D341Med (cell line): ENCODE results near the gene CHST15.
"Not testable (repeated sequence)": the region's sequence is repeated elsewhere in the genome, so short reads cannot be mapped to it uniquely, and the experiment has no call there.

Experiments
- DNase-seq: peaks from one replicate; pipeline ENCODE4 v3.0.0; 2012; ENCODE audit warnings: low spot score

The CHST15 gene

DNA sequence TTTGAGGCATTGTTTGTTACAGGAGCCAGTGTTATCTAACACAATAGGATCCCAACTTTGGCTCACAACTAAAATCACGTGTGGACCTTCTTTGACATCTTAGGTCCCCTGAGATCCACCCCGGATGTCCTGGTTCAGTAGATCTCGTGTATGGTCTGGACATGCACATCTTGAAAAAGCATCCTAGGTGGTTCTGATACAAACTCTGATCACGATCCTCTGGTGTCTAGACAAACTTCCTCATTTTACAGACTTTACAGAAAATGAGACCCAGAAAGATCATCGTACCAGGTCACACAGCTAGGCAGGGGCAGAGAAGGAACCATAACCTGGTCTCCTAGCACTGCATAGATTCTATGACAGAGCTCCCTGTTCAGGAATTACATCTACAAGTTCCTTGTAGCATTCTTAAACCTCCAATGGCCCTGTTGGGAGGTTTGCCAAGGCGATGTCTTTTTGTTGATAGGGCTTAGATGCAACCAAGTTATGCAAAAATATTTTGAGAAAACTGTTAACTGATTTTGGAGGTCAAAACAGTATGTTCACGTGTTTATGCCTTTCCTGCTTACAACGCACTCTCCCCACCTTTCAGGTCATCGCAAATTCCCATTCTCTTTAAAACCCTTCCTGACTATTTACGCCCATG is 30.8 kb upstream of the CHST15 start:
- DNase-seq, result no peak

DNA sequence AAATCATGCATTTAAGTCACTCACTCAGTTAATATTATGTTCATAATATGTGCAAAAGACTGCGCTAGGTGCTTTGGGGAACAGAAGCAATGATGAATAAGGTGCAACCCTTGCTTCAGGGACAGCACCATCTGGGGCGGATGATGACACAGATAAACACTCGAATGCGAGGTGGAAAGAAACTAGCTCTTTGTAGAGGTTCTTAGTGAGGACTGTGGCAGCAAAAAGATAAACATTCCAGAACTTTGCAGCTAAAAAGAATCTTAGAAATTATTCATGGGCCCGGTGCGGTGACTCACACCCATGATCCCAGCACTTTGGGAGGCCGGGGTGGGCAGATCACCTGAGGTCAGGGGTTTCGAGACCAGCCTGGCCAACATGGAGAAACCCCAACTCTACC is 29.8 kb upstream of the CHST15 start:
- DNase-seq, result no peak

DNA sequence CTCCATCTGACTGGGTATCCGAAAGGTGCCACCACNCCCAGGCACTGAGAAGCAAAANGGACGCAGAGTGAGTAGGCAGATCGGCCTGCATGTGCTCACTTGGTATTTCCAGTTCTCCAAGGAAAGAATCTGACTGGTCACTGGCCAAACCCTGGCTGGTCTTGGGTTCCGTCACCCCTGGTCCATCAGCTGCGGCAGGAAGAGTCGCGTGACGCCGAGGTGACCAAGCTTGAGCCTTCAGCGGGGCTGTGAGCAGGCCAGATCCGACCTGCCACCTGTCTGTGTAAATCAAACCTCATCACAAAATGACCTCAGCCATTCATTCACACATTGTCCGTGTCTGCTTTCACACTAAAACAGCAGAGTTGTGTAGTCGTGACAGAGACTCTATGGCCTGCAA is 28.8 kb upstream of the CHST15 start:
- no peak for DNase-seq

DNA sequence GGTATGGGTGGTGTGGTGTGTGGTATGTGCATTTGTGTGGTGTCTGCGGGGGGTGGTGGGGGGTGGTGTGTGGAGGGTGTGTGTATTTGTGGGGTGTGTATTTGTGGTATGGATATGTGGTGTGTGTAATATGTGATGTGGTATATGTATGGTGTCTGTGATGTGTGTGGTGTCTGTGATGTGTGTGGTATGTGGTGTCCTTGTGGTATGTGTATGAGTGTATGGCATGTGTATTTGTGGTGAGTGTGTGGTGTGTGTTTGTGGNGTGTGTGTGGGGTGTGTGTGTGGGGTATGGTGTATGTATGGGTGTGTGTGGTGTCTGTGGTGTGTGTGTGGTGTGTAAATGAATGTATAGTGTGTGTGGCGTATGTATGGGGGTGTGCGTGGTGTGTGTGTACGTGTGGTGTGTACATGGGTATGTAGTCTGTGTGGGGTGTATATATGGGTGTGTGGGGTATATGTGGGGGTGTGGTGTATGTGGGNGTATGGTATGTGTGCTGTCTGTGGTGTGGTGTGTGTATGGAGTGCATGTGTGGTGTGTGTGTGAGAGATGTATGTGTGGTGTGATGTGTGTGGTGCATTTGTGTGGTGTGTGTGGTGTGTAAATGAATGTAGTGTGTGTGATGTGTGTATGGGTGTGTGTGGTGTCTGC is 27.1 kb upstream of the CHST15 start:
- no peak for DNase-seq

DNA sequence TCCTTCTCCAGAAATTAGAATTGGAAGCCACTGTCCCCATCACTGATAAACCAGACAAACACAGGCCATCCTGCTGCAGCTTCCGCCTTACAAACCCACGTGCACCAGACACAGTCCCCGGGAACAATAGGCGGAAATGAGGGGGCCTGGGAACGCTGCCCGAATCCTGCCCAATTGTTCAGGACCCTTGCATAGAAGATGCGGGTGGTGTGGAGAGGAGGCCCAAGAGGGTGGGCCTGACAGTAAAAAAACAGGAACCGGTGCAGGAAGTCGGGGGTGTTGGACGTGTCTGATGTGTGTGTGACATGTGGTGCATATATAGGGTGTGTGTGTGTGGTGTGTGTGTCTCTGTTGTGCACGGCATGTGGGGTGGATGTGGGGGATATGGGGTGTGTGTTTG is 26.5 kb upstream of the CHST15 start:
- no peak for DNase-seq

DNA sequence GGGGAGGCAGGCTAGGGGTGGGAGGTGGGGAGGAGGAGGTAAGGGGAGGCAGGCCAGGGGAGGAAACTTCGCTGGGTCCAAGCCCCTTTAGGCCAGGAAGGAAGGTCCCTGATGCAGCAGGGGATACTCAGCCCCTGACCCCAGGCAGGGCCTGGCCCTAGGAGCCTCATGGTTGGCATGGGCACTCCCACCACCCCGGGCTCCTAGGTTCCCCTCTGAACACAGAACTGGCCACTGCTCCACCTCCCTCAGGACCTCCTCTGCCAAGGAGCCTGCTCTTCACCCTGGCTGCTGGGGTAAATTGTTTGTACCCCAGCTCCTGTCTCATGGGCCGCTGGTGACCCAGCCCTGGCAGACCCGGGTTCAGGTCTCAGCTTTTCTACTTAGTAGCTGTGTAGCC is 25.8 kb upstream of the CHST15 start:
- no peak for DNase-seq

DNA sequence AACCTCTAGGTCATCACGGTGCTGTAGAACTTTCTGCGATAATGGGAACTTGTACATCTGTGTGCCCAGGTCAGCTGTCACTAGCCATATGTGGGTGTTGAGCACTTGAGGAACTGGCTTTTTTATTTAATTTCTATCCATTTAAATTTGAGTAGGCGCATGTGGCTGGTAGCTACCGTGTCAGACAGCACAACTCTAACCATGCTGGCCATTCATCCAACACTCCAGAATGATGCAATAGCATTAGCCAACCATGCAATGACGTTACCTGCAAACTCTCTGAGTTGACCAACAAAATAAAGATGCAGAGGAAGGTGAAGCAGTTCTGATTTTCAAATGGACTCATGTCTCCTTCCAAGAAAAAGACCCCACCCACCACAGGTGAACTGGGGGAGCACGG is 24.4 kb upstream of the CHST15 start:
- no peak for DNase-seq

DNA sequence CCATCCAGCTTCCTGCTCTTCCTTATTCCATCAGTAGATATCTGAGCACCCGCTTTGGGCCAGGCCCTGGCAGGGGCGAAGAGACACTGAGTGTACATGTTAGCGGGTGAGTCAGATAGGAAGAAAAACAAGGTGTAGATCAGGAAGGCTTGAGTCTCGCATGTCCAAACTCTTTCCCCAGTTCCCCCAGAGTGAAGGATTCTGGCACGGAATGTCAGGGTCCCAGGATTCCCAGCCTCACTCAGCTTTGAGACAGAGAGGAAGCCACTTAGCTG is 24.1 kb upstream of the CHST15 start:
- no peak for DNase-seq

DNA sequence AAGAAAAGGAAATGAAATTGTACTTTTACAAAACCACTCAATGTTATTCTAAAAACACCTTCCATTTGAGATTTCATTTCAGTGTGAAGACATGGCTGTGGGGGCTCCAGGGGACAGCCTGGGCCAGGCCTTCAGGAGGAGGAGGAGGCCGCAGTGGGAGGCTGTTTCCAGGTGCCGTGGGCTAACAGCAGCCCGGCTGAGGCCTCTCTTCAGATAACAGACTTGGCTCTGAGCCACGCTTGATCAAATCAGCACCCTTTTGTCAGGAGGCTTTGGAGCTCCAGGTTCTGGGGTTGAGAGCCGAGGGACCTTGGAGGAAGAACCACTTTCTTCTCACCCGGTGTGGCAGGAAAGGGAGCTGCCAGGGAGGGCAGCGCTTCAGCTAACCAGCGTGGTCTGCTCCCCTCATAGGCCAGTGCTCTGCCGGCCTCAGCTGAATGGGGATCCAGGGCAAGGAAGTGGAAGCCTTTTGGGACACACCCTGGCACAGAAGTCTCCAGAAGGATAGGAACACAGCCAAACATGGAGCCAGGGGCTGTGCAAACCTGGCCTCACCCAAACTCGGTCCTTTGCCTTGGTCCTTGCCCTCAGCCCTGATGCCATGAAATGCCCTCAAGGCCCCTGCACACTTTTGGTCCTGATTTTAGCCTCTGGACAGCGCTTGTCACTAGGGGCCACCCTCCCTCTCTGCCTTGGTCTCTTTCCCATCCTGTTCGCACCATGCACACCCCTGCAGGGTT is 23.5 kb upstream of the CHST15 start:
- DNase-seq, result no peak

DNA sequence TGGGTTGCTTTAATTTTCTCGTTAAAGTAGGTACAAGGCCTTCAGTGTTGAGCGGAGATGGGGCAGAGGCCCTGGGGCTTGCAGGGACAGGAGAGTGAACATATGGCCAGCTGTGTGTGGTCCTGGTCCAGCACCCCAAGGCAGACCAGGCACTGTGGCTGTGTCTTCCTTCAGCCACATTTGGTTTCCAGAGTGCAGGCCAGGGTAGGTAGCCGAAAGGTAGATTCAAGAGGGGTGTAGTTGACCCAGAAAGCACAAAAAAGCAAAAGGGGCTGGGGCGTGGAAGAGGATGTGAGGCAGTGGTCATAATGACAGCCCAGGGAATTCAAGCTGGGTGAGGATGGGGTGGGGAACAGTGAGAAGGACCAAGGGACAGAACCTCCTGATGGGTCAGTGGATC is 21.3 kb upstream of the CHST15 start:
- DNase-seq, result no peak

DNA sequence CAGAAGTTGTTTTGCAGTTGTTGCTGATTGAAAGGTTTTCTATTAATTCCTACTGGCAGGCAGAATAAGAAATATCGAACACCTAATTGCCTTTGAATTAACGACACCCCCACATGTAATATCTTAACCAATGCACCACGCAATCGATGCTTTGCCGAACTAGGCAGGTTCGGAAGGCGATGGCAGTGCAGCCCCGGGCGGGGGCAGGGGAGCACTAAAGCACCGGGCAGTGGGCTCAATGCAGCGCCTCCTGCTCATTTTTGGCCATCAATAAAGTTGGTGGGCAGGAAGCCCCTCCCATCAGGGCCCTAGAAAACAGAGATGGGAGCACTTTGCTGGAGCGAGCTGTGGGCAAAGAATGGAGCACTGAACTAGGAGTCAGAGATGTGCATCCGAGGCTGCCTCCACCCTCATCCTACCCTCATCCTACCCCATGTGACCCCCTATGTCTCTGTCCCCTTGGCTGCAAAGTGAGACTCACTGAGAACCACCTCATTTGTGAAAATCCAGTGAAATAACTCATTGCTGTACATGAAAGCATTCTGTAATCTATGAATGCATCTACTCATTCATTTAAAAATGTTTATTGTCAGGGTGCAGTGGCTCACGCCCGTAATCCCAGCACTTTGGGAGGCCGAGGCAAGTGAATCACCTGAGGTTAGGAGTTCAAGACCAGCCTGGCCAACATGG is 19.6 kb upstream of the CHST15 start:
- no peak for DNase-seq

DNA sequence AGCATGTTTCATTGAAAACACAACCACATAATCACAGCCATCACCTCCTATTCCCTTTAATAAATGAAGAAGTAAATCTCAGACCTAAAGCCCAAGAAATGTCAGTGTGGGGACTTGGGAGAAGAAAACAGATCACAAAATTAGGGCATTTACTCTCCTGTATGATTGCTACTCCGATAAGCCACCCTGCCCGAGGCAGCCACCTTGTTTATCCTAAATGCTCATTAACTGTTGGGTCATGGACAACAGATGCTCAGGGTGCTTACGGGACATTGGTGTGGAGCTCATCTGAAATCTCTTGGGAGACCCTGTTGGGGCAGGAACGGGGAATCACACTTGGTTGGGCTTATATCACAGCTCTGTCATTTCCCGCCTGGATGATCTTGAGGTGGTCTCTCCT is 17.5 kb upstream of the CHST15 start:
- no peak for DNase-seq

DNA sequence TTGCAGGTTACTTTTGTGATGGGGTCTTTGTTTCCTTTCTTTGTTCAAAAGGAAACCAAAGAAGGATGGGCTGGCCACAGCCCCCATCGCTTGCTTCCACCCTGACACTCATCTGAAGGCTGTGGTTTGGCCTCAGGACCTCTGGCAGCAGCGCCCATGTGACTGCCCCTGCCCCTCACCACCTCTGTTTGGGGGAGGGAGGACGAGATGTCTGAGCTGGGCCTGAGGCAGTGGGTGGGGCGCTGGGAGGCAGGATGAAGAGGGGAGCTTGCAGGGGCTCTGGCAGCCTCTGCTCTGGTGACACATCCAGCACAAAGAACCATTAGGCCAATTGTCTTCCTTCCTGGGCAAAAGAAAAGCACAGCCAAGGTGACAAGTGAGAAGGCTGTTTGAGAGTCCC is 15.9 kb upstream of the CHST15 start:
- DNase-seq, result no peak

DNA sequence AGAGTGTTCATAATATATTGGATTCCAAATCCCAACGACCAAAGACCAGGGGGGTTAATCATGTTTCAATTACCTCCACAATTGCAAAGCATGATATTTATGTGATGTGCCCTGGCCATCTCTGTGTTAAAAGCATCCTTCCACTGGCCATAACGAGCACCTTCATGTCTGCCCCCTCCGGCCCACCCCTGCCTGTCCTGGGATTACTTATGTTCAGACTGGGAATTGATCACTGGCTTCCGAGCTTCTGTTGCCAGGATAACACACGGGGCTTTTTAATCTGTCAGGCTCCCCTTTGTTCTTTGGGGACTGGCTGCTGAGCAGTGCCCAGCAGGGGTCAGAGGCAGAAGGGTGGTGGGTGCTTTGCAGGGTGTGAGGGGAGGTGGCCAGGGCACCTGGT is 13.7 kb upstream of the CHST15 start:
- DNase-seq, result no peak

DNA sequence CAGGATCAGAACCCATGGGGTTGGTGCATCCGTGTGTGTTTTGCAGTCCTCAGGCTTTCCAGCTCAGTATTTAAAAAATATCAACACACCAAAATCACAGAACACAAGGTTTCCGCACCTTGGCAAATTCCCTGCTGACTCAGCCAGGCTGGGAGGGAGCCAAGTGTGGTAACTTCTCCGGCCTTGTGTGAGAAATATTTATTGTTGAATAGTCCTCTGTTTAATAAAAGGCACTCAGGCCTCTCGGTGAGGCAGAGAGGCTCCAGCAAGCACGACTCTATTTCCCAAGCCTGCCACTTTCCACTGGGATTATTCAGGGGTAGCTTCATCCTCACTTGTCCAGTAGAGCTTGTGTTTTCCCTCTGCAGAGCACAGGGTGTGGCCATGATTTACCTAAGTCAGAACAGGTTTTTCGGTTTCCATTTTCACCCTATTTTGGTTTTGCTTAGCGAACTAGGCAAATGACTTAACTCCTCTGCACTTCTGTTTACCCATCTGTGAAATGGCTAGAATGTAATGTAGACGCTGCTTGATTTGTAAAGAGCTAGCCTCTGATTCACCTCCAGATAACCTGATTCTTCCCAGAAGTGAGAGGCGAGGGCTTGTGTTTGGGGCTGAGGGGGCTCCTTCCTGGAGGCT is 13.0 kb upstream of the CHST15 start:
- DNase-seq, result no peak

DNA sequence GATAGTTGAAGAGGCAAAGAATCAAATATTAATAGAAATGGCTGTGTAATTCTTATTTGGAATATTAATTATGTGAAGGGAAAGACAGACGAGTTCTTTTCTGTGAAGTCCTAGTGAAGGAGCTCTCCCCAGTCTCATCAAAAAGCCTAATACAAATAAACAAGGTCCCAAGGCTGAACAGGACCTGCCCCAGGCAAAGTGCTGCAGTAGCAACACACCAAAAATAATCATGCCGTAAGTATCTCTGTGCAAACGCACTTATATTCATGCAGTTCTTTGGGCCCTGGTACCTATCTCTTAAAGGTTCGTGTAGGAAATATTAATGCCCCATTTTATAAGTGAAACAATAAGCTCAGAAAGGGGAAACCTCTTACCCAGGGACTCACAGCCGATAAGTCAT is 12.2 kb upstream of the CHST15 start:
- no peak for DNase-seq

DNA sequence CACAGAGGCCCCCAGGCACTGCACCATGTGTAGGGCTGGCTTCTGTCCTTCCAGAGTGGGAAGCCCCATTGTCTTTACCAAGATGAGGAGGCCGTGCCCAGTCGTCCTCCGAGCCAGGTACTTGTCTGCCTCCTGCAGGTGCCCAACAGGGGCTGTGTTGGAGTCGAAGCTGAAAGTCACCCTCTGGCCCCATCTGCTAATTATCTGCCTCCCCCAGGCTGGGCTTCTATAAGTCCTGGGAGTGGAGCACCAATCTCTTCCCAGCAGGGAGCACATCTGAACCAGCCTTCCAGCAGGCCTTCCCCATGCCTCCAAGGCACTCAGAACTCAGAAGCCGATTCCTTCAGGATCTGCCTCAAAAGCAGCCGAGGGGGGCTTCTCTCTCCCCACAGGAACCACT is 11.6 kb upstream of the CHST15 start:
- DNase-seq, result no peak

DNA sequence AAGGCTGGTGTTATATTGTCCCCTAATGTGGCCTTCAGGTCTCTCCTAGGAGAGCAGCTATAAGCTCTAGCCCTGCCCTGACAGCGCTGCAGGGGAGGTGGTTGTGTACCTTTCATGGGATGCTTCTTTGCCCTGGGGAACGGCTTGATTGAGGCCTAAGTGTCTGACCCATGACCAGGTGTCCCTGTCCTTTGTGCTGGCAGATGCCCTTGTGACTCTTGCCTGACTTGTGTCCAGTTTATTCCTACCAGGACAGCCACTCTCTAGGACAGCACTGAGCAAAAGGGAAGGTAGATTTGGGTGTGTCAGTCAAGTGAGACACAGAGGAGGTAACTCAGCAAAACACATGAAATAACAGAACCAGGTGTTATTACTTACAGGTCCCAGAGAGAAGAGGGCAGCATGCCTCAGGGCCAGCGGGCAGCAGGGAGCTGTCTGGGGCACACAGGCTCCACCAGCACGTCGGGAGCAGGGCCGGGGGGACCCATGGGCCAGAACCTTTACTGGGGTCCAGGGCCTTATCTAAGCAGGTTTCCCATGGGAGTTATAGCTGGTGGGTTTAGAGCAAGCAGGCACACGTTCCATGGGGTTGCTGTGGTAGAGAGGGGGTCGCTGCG is 10.7 kb upstream of the CHST15 start:
- no peak for DNase-seq

DNA sequence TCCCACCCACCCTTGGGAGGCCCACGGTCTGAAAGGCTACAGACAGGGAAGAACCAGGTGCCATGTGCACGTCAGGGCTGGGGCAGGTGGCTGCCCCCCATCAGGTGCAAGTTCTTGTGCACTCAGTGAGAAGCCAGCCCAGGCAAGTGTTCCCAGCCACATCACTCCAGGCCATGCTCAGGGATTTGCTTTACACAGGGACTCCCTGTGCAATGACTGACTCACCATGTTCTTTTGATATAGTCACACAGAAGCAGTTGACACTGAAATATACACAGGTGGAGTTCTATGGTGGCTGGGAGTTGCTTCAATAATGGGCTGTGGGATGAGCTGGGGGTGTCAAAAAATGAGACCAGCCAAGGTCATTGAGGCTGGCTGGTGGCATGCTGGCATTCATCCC is 8.0 kb upstream of the CHST15 start:
- no peak for DNase-seq

DNA sequence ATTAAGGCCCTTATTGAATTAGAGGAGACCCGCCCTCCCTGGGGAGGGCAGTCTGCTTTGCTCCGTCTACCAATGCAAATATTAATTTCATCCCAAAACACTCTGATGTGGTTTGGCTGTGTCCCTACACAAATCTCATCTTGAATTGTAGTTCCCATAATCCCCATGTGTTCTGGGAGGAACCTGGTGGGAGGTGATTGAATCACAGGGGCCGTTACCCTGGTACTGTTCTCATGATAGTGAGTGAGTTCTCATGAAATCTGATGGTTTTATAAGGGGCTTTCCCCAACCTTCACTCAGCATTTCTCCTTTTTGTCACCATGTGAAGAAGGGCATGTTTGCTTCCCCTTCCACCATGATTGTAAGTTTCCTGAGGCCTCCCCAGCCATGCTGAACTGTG is 7.3 kb upstream of the CHST15 start:
- not testable (repeated sequence) for DNase-seq

DNA sequence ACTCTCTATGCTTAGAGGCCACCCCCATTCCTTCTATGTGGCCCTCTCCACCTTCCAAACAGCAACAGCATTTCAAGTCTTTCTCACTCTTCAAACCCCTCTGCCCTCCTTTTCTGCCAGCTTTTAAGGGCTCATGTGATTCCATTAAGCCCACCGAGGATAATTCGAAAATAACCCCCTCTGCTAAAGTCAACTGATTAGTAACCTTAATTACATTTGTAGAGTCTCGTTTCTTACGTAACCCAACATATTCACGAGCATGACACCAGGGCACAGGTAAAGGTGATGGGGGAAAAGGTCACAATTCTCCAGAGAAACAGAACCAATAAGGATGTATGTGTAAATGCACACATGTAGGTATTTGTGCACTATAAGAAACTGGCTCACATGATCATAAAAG is 6.7 kb upstream of the CHST15 start:
- no peak for DNase-seq

DNA sequence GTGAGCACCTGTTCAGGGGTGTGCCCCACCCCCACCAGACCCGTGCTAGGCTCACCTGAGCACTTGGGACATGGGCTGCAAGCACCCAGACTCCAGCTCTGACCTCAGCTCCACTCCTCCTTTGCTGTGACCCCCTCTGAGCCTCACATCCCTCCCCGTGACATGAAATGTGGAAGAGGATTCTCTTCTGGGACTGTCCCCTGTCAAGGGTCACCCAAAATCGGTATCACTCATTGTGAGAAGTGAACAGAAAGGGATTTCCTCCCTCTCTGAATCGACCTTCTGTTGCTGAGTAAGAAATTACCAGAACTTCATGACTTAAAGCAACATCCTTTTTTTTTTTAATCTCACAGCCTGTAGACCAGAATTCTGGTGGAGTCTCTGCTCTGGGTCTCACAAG is 6.2 kb upstream of the CHST15 start:
- no peak for DNase-seq
